ENCODE measurements around the gene KAT7. TPM values are rescaled to one million over a fixed set of nuclear protein-coding genes. Genes with fewer than 3 reads are reported as not detected.

The KAT7 gene
- total and polyA plus RNA-seq, 5 donors from 2014 or later = 37.0 to 207 (median 49.0) TPM

DNA sequence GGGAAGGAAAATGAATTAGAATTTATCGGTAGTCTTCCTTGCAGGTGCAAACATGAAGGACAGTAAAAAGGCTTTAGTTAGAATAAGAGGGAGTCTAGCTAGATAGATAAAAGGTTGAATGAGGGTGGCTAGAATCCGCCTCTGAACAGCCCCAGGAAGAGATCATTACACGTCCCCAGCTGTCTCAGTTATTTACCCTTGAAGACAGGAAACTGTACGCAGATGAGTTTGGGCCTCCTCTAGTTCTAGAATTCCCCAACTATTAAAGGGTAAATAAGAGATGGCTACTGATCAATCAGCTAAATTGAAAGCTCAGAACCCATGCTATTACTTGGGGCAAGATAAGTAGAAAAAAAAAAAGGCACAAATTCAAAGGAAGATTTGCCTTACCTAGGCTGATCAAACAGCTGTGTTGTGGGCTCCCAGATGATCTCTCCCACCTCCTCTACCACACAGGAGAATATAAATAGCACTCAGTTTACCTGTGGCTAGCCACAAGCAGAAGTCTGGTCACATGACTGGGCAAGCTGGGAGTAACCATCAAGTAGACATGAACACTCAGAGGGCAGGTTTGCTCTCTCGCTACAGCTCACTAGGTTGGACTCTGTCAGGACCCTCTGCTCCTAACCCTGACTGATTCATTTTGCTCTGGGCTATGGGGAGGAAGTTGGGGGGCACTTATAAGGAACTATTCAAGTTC lies 41.5 kb upstream of the KAT7 start:
- Mint-ChIP-seq H3K9me3 (no peaks in the 10 kb centered on the region), H3K4me1 (peaks cover 15 to 90% (median 66%) of the 10 kb centered on the region in 4 donors), H3K27me3 (no peaks in the 10 kb centered on the region), H3K36me3 (peaks cover 28% of the 10 kb centered on the region), H3K4me3 (peak overlapping the region; percentile 70 to 87 (median 78)), H3K27ac (peak overlapping the region; percentile 95 to 99 (median 97))
- H3K27ac ChIP-seq (ENCODE audit: insufficient read depth, low read length, poor library complexity, severe bottlenecking) = peak overlapping the region; percentile 94
- H3K4me3 ChIP-seq (ENCODE audit: low read depth, low read length) = peak overlapping the region; percentile 83
- H3K9me3 ChIP-seq (ENCODE audit: control insufficient read depth in 2 of 2, low read length in 2 of 2) = no peaks in the 10 kb centered on the region
- H3K4me1 ChIP-seq (ENCODE audit: control insufficient read depth, insufficient read depth, low read length, poor library complexity, severe bottlenecking) = peaks cover 93% of the 10 kb centered on the region
- peak; percentile 73 to 76 for ATAC-seq (ENCODE audit: low read depth in 2 of 2)
- H3K36me3 ChIP-seq (ENCODE audit: control insufficient read depth, insufficient read depth, low read length) = peaks cover 12% of the 10 kb centered on the region
- H3K27me3 ChIP-seq (ENCODE audit: control insufficient read depth, insufficient read depth, low read length) = no peaks in the 10 kb centered on the region
- DNase-seq = peak; percentile 23 to 77 (median 66)

DNA sequence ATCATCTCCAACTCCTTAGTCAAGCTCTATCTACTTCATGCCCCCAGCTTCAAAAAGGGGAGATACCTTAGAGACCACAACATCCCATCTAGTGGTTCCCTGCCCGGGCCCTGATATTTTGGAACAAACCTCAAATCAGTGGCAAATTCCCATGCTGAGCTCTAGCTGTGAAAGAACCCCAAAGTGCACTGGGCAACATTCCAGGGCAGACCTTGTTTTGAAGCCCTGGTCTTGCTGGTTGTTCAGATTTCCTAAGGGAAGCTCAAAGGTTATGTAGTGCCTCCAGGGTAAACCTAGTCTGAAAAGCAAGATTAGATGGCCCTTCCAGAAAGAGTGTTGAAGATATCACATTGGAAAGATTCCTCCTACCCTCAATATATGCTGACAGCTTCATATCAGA lies 40.8 kb upstream of the KAT7 start:
- Mint-ChIP-seq H3K4me3 (peak overlapping the region; percentile 70 to 87 (median 78)), H3K27me3 (no peaks in the 10 kb centered on the region), H3K9me3 (no peaks in the 10 kb centered on the region), H3K36me3 (peaks cover 21% of the 10 kb centered on the region), H3K27ac (peak overlapping the region; percentile 95 to 99 (median 97)), H3K4me1 (peaks cover 8 to 90% (median 66%) of the 10 kb centered on the region in 4 donors)
- no peaks in the 10 kb centered on the region for H3K9me3 ChIP-seq (ENCODE audit: control insufficient read depth in 2 of 2, low read length in 2 of 2)
- H3K4me3 ChIP-seq (ENCODE audit: low read depth, low read length) = peak overlapping the region; percentile 83
- DNase-seq = no peak
- no peak for ATAC-seq (ENCODE audit: low read depth in 2 of 2)
- peak overlapping the region; percentile 94 for H3K27ac ChIP-seq (ENCODE audit: insufficient read depth, low read length, poor library complexity, severe bottlenecking)
- H3K36me3 ChIP-seq (ENCODE audit: control insufficient read depth, insufficient read depth, low read length) = peaks cover 19% of the 10 kb centered on the region
- peaks cover 93% of the 10 kb centered on the region for H3K4me1 ChIP-seq (ENCODE audit: control insufficient read depth, insufficient read depth, low read length, poor library complexity, severe bottlenecking)
- no peaks in the 10 kb centered on the region for H3K27me3 ChIP-seq (ENCODE audit: control insufficient read depth, insufficient read depth, low read length)

DNA sequence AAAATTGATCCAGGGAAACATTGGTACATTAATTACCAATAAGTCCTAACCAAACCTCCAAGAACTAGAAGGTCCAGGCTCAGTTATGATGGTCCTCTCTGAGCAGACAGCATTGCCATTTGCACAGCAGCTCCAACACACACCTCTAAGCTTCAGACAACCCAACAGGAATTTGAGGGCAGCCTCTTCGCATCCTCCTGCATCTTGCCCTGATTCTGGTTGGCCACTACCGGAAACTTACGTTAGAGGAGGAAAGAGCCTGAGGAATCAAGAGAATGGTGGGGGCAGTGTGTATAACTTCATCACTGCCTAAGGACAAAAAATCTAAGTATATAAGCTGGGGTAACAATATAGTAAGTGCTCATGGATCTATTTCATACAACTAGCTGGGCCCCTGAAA lies 40.3 kb upstream of the KAT7 start:
- Mint-ChIP-seq H3K4me3 (peak overlapping the region; percentile 70 to 87 (median 78)), H3K9me3 (no peaks in the 10 kb centered on the region), H3K36me3 (peaks cover 18% of the 10 kb centered on the region), H3K4me1 (peaks cover 8 to 90% (median 66%) of the 10 kb centered on the region in 4 donors), H3K27me3 (no peaks in the 10 kb centered on the region), H3K27ac (peak overlapping the region; percentile 95 to 99 (median 97))
- peaks cover 93% of the 10 kb centered on the region for H3K4me1 ChIP-seq (ENCODE audit: control insufficient read depth, insufficient read depth, low read length, poor library complexity, severe bottlenecking)
- peak overlapping the region; percentile 83 for H3K4me3 ChIP-seq (ENCODE audit: low read depth, low read length)
- H3K27me3 ChIP-seq (ENCODE audit: control insufficient read depth, insufficient read depth, low read length) = no peaks in the 10 kb centered on the region
- ATAC-seq (ENCODE audit: low read depth in 2 of 2) = no peak
- peaks cover 21% of the 10 kb centered on the region for H3K36me3 ChIP-seq (ENCODE audit: control insufficient read depth, insufficient read depth, low read length)
- peak in 1 of 3 donors; percentile 42 for DNase-seq
- no peaks in the 10 kb centered on the region for H3K9me3 ChIP-seq (ENCODE audit: control insufficient read depth in 2 of 2, low read length in 2 of 2)
- H3K27ac ChIP-seq (ENCODE audit: insufficient read depth, low read length, poor library complexity, severe bottlenecking) = peak overlapping the region; percentile 94

DNA sequence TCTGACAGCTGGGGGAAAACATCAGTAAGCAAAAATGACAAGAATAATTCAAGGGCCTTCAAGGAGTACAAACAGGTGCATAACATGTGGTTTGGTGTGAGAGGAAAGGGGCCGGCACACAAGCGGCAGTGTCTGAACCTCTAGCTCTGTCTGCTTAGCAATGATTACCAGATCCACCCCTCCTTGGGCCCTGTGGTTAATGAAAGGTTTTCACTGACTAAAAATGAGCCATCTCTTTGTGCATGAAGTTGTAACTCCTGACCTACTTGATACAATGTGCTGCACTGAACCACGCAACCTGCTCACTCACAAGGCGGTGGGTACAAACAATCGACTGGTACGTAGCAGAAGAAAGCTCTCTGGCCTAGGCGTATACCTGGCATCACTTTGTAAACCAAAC lies 39.7 kb upstream of the KAT7 start:
- Mint-ChIP-seq H3K27ac (peak overlapping the region; percentile 95 to 99 (median 97)), H3K4me1 (peaks cover 8 to 93% (median 69%) of the 10 kb centered on the region in 4 donors), H3K9me3 (no peaks in the 10 kb centered on the region), H3K4me3 (peak overlapping the region; percentile 70 to 87 (median 78)), H3K27me3 (no peaks in the 10 kb centered on the region), H3K36me3 (peaks cover 24% of the 10 kb centered on the region)
- peak overlapping the region; percentile 83 for H3K4me3 ChIP-seq (ENCODE audit: low read depth, low read length)
- no peaks in the 10 kb centered on the region for H3K27me3 ChIP-seq (ENCODE audit: control insufficient read depth, insufficient read depth, low read length)
- DNase-seq (peak; percentile 48 to 91 (median 80)), ATAC-seq (ENCODE audit: low read depth in 2 of 2) (peak; percentile 80 to 85)
- H3K4me1 ChIP-seq (ENCODE audit: control insufficient read depth, insufficient read depth, low read length, poor library complexity, severe bottlenecking) = peaks cover 92% of the 10 kb centered on the region
- peak overlapping the region; percentile 94 for H3K27ac ChIP-seq (ENCODE audit: insufficient read depth, low read length, poor library complexity, severe bottlenecking)
- no peaks in the 10 kb centered on the region for H3K9me3 ChIP-seq (ENCODE audit: control insufficient read depth in 2 of 2, low read length in 2 of 2)
- H3K36me3 ChIP-seq (ENCODE audit: control insufficient read depth, insufficient read depth, low read length) = peaks cover 22% of the 10 kb centered on the region

DNA sequence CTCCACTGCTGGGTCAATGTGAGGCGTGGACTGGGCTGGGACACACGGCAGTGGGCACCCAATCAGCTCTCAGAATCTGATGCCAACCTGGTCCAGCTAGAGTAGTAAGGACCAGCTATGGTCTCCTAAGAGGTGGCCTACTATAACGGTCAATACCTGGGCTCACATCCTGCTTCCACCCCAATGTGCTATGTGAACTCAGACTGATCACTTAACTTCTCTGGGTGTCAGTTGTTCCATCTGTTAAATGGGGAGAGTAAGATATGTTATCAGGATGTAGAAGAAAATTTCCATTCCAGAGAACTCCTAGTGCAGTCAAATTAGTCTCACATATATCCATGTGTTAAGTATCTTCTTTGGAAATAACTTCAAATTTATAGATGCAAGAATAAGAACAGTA lies 38.8 kb upstream of the KAT7 start:
- Mint-ChIP-seq H3K9me3 (no peaks in the 10 kb centered on the region), H3K4me1 (peaks cover 8 to 96% (median 73%) of the 10 kb centered on the region in 4 donors), H3K4me3 (peak overlapping the region; percentile 26 to 87 (median 38)), H3K36me3 (peaks cover 27% of the 10 kb centered on the region), H3K27me3 (no peaks in the 10 kb centered on the region), H3K27ac (peak overlapping the region; percentile 95 to 99 (median 97))
- Histone ChIP-seq H3K27me3 (ENCODE audit: control insufficient read depth, insufficient read depth, low read length) (no peaks in the 10 kb centered on the region), H3K36me3 (ENCODE audit: control insufficient read depth, insufficient read depth, low read length) (peaks cover 20% of the 10 kb centered on the region), H3K4me3 (ENCODE audit: low read depth, low read length) (peak overlapping the region; percentile 4), H3K4me1 (ENCODE audit: control insufficient read depth, insufficient read depth, low read length, poor library complexity, severe bottlenecking) (peaks cover 92% of the 10 kb centered on the region), H3K27ac (ENCODE audit: insufficient read depth, low read length, poor library complexity, severe bottlenecking) (peak overlapping the region; percentile 94), H3K9me3 (ENCODE audit: control insufficient read depth in 2 of 2, low read length in 2 of 2) (no peaks in the 10 kb centered on the region)
- DNase-seq = no peak
- no peak for ATAC-seq (ENCODE audit: low read depth in 2 of 2)

DNA sequence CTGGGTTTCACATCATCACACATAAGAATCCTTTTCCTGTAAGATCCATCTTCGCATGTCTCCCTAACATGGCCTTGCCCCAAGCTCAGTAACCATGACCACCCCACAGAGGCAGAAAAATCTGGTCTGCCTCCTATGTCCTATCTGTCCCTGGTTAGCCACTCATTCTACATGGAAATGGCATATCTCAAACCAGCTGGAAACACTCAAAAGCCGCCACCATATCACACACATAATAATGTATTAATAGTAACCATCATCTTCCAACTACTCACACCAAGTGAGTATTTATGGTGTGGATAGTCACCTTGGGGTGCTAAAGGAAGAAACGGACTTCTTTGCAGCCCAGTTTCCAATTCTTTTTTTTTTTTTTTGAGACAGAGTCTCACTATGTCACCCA lies 36.0 kb upstream of the KAT7 start:
- Histone ChIP-seq H3K9me3 (ENCODE audit: control insufficient read depth in 2 of 2, low read length in 2 of 2) (no peaks in the 10 kb centered on the region), H3K4me3 (ENCODE audit: low read depth, low read length) (peak overlapping the region; percentile 3), H3K36me3 (ENCODE audit: control insufficient read depth, insufficient read depth, low read length) (peaks cover 24% of the 10 kb centered on the region), H3K4me1 (ENCODE audit: control insufficient read depth, insufficient read depth, low read length, poor library complexity, severe bottlenecking) (peaks cover 91% of the 10 kb centered on the region), H3K27me3 (ENCODE audit: control insufficient read depth, insufficient read depth, low read length) (no peaks in the 10 kb centered on the region), H3K27ac (ENCODE audit: insufficient read depth, low read length, poor library complexity, severe bottlenecking) (peak overlapping the region; percentile 69)
- DNase-seq (no peak), ATAC-seq (ENCODE audit: low read depth in 2 of 2) (no peak)
- Mint-ChIP-seq H3K36me3 (peaks cover 37% of the 10 kb centered on the region), H3K27me3 (no peaks in the 10 kb centered on the region), H3K9me3 (no peaks in the 10 kb centered on the region), H3K4me3 (peak overlapping the region; percentile 30 to 54 (median 41)), H3K27ac (peak overlapping the region; percentile 35 to 88 (median 88)), H3K4me1 (peaks cover 11 to 95% (median 72%) of the 10 kb centered on the region in 4 donors)

DNA sequence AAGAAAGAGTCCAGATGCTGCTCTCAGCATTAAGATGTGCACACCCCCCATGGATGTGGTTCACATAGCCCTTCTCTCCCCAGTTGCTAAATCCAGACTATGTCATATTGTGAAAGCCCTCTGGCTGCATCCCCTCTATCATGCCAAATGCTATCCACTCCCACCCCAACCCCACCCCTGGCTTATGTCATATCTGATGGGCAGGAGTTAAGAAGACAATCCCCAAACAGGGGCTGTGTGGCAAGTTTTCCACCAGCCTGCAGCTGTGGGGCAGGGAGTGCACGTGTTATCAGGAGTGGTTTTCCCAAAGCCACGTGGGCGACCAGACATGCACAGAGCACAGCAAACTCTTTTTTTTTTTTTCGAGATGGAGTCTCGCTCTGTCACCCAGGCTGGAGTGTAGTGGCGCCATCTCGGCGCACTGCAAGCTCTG lies 34.5 kb upstream of the KAT7 start:
- H3K9me3 Mint-ChIP-seq = no peaks in the 10 kb centered on the region
- ATAC-seq (ENCODE audit: low read depth in 2 of 2) (no peak), DNase-seq (no peak)
- H3K27me3 Mint-ChIP-seq = no peaks in the 10 kb centered on the region
- Histone ChIP-seq H3K4me3 (ENCODE audit: low read depth, low read length) (peak overlapping the region; percentile 9), H3K27ac (ENCODE audit: insufficient read depth, low read length, poor library complexity, severe bottlenecking) (peak overlapping the region; percentile 61), H3K36me3 (ENCODE audit: control insufficient read depth, insufficient read depth, low read length) (peaks cover 30% of the 10 kb centered on the region), H3K4me1 (ENCODE audit: control insufficient read depth, insufficient read depth, low read length, poor library complexity, severe bottlenecking) (peaks cover 86% of the 10 kb centered on the region), H3K27me3 (ENCODE audit: control insufficient read depth, insufficient read depth, low read length) (no peaks in the 10 kb centered on the region), H3K9me3 (ENCODE audit: control insufficient read depth in 2 of 2, low read length in 2 of 2) (no peaks in the 10 kb centered on the region)
- H3K36me3 Mint-ChIP-seq = peaks cover 41% of the 10 kb centered on the region
- H3K4me1 Mint-ChIP-seq = peaks cover 15 to 92% (median 66%) of the 10 kb centered on the region in 4 donors
- H3K4me3 Mint-ChIP-seq = peak overlapping the region; percentile 3 to 52 (median 45)
- H3K27ac Mint-ChIP-seq = peak overlapping the region; percentile 84 to 88 (median 88)

Data from CD4-positive, CD25-positive, alpha-beta regulatory T cell (primary cell).